OCI-LY7 (cell line): ENCODE results near the gene SRR. TPM values are rescaled to one million over a fixed set of nuclear protein-coding genes. Genes with fewer than 3 reads are reported as not detected.

Source experiments
- BruUV-seq: library from RNA; stranded (reverse); fragments of 400-500 nt; replicated peaks from 2 replicates; lab custom pipeline; 2021; lab: Mats Ljungman, UMichigan
- CTCF ChIA-PET: fragments of 300-600 bp; sonication (Branson Sonifier 250); formaldehyde crosslinking; loops from one replicate; lab custom pipeline; 2022; ENCODE audit warnings: antibody characterized with exemption; ENCODE audit not compliant: unreplicated experiment; lab: Charles Lee
- POLR2A ChIA-PET: fragments of 300-600 bp; sonication (Branson Sonifier 250); formaldehyde crosslinking; loops from one replicate; lab custom pipeline; 2022; ENCODE audit warnings: antibody characterized with exemption; lab: Charles Lee
- DNase-seq: peaks from one replicate; pipeline ENCODE4 v3.0.0-alpha.2; 2015; ENCODE audit warnings: low spot score
- H2AFZ ChIP-seq: fragments of 200-600 bp; sonication (generic), shearing (Covaris generic); 2 replicates; pipeline ENCODE4 v1.6.1; 2014; ENCODE audit warnings: mild to moderate bottlenecking, antibody characterized with exemption, low read length, moderate library complexity
- H3K27ac ChIP-seq: fragments of 200-600 bp; sonication (generic); 2 replicates; pipeline ENCODE4 v1.5.1; 2014; ENCODE audit warnings: mixed run types, low read depth, mild to moderate bottlenecking, moderate library complexity, low read length, inconsistent platforms; ENCODE audit not compliant: poor library complexity, severe bottlenecking
- H3K36me3 ChIP-seq: fragments of 200-600 bp; sonication (generic); 2 replicates; pipeline ENCODE4 v1.6.1; 2014; ENCODE audit warnings: mild to moderate bottlenecking, antibody characterized with exemption, low read length, moderate library complexity, mixed read lengths; ENCODE audit not compliant: insufficient read depth
- H3K4me1 ChIP-seq: fragments of 200-600 bp; sonication (generic); 2 replicates; pipeline ENCODE4 v1.5.1; 2014; ENCODE audit warnings: mild to moderate bottlenecking, low read length; ENCODE audit not compliant: insufficient read depth, poor library complexity, severe bottlenecking
- H3K4me2 ChIP-seq: fragments of 200-600 bp; sonication (generic); 2 replicates; pipeline ENCODE4 v1.6.1; 2014; ENCODE audit warnings: mild to moderate bottlenecking, low read length
- H3K4me3 ChIP-seq: fragments of 200-600 bp; sonication (generic); 2 replicates; pipeline ENCODE4 v1.5.1; 2014; ENCODE audit warnings: mild to moderate bottlenecking, low read depth, low read length; ENCODE audit not compliant: poor library complexity, severe bottlenecking
- H3K79me2 ChIP-seq: fragments of 200-600 bp; sonication (generic); 2 replicates; pipeline ENCODE4 v1.6.1; 2016; ENCODE audit warnings: low read depth, mild to moderate bottlenecking, low read length, moderate library complexity, mixed read lengths; ENCODE audit not compliant: insufficient read depth
- H3K9me2 ChIP-seq: fragments of 200-600 bp; sonication (generic); 2 replicates; pipeline ENCODE4 v1.6.1; 2016; ENCODE audit warnings: mild to moderate bottlenecking, low read length, mixed read lengths; ENCODE audit not compliant: insufficient read depth
- H3K9me3 ChIP-seq: fragments of 200-600 bp; sonication (generic); 2 replicates; pipeline ENCODE4 v1.6.1; 2014; ENCODE audit warnings: mild to moderate bottlenecking, mixed run types, low read length, mixed read lengths
- H4K20me1 ChIP-seq: fragments of 200-600 bp; sonication (generic); 2 replicates; pipeline ENCODE4 v1.6.1; 2014; ENCODE audit warnings: mild to moderate bottlenecking, antibody characterized with exemption, low read length, moderate library complexity, mixed read lengths; ENCODE audit not compliant: insufficient read depth
- CTCF ChIP-seq: fragments of 200-600 bp; sonication (generic); conservative IDR thresholded peaks from 2 replicates; pipeline ENCODE4 v1.5.1; 2014; ENCODE audit warnings: mild to moderate bottlenecking, antibody characterized with exemption, low read length, moderate library complexity, mixed read lengths
- EZH2phosphoT487 ChIP-seq: fragments of 200-600 bp; sonication (generic); IDR thresholded peaks from 2 replicates; pipeline ENCODE4 v1.6.1; 2018; ENCODE audit warnings: low read depth, borderline replicate concordance, mild to moderate bottlenecking, mixed run types, antibody characterized with exemption, low read length, moderate library complexity, mixed read lengths
- intact Hi-C: fragments of 100-400 bp; cut with micrococcal nuclease; formaldehyde crosslinking; loops from one replicate; pipeline ENCODE4 v1.10.0; 2022; ENCODE audit not compliant: unreplicated experiment
- total RNA-seq, 2 experiments: library from RNA; depleted of rRNA in 1 of 2; stranded (reverse); fragments of >200 nt in 1 of 2; shearing (Covaris generic) in 1 of 2; gene quantifications; 2 replicates each; pipeline ENCODE4 v1.2.3, GENCODE V29; 2014 to 2022

SRR gene
- total RNA-seq, 2 experiments from 2014 or later: 3.8 to 12.1 TPM

GRCh38 chr17:2357931-2358434 is 54.2 kb downstream of the SRR start:
- H2AFZ ChIP-seq: no peak overlapping the region
- H3K4me3 ChIP-seq: no peak overlapping the region
- no peaks in the 10 kb centered on the region for H3K36me3 ChIP-seq
- intact Hi-C loops: no loop called here
- no peak for DNase-seq
- H3K4me2 ChIP-seq: no peak overlapping the region
- BruUV-seq: no TSS peak
- no peaks in the 10 kb centered on the region for H3K9me2 ChIP-seq
- CTCF ChIA-PET: no interaction called here
- H4K20me1 ChIP-seq: no peaks in the 10 kb centered on the region
- no peaks in the 10 kb centered on the region for H3K9me3 ChIP-seq
- POLR2A ChIA-PET: no interaction called here
- H3K4me1 ChIP-seq: peaks cover 10% of the 10 kb centered on the region
- no peak overlapping the region for H3K27ac ChIP-seq
- no peaks in the 10 kb centered on the region for H3K79me2 ChIP-seq
- TF ChIP-seq EZH2phosphoT487: no peak

- DNase-seq: no peak
- intact Hi-C loops: no loop called here
- TF ChIP-seq EZH2phosphoT487 (no peak), CTCF (no peak)
- ChIA-PET POLR2A (interaction anchor here (1.1 kb wide), 1 partner anchor 15 kb away, joined by 3 read pairs; no protein-coding TSS in a partner anchor), CTCF (no interaction called here)
- no peaks in the 10 kb centered on the region for H4K20me1 ChIP-seq
- BruUV-seq: no TSS peak
- H3K4me3 ChIP-seq: no peak overlapping the region
- H3K36me3 ChIP-seq: no peaks in the 10 kb centered on the region
- no peak overlapping the region for H3K27ac ChIP-seq
- no peaks in the 10 kb centered on the region for H3K9me3 ChIP-seq
- no peak overlapping the region for H3K4me2 ChIP-seq
- H3K4me1 ChIP-seq: no peaks in the 10 kb centered on the region
- H3K79me2 ChIP-seq: no peaks in the 10 kb centered on the region
- no peak overlapping the region for H2AFZ ChIP-seq
- H3K9me2 ChIP-seq: no peaks in the 10 kb centered on the region
Observed at GRCh38 chr17:2361010-2361760, 57.4 kb downstream of the SRR start.

GRCh38 chr17:2362016-2362415 is 58.3 kb downstream of the SRR start:
- ChIA-PET POLR2A (no interaction called here), CTCF (no interaction called here)
- H3K9me2 ChIP-seq: no peaks in the 10 kb centered on the region
- BruUV-seq: no TSS peak
- H3K79me2 ChIP-seq: no peaks in the 10 kb centered on the region
- H3K4me1 ChIP-seq: no peaks in the 10 kb centered on the region
- H2AFZ ChIP-seq: no peak overlapping the region
- no peaks in the 10 kb centered on the region for H4K20me1 ChIP-seq
- no peak overlapping the region for H3K27ac ChIP-seq
- H3K4me2 ChIP-seq: no peak overlapping the region
- no peak for TF ChIP-seq EZH2phosphoT487
- TF ChIP-seq CTCF: no peak
- no peak overlapping the region for H3K4me3 ChIP-seq
- intact Hi-C loops: no loop called here
- no peaks in the 10 kb centered on the region for H3K36me3 ChIP-seq
- no peaks in the 10 kb centered on the region for H3K9me3 ChIP-seq
- no peak for DNase-seq
